HG03342 (cell line): ENCODE measurements around the gene CRTAC1.
A peak's percentile ranks its signal among the peaks of the same experiment; 100 is the strongest.

Source experiments
- ATAC-seq: cut with Tn5 transposase; IDR thresholded peaks from one replicate; pipeline ENCODE4 v1.9.1; 2021; ENCODE audit warnings: mild to moderate bottlenecking, moderate library complexity; ENCODE audit not compliant: unreplicated experiment

Gene CRTAC1

DNA sequence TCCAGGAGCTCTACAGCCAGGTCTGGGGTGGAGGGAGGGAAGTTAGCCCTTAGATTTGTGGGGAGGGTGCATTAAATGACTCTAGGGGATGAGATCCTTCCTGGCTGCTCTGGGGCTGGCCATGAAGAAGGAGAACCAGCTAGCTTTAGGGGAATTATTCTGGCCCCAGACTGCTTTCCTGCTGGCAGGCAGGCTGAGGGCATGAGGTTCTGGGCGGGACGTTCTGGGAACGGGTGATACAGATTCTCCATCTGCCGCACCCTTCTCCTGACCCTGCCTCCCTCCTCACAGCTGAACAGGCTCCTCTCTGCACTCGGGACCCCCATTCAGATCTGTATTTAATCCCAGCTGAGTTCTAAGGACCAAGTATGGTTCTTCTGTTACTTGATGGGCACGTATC, 156.9 kb downstream of the CRTAC1 start:
- no peak for ATAC-seq

- ATAC-seq, result no peak
These were observed 159.4 kb downstream of the CRTAC1 start for GRCh38 chr10:97870990-97871389.

GRCh38 chr10:97869091-97870042, 161.1 kb downstream of the CRTAC1 start:
- peak; percentile 95 for ATAC-seq

DNA sequence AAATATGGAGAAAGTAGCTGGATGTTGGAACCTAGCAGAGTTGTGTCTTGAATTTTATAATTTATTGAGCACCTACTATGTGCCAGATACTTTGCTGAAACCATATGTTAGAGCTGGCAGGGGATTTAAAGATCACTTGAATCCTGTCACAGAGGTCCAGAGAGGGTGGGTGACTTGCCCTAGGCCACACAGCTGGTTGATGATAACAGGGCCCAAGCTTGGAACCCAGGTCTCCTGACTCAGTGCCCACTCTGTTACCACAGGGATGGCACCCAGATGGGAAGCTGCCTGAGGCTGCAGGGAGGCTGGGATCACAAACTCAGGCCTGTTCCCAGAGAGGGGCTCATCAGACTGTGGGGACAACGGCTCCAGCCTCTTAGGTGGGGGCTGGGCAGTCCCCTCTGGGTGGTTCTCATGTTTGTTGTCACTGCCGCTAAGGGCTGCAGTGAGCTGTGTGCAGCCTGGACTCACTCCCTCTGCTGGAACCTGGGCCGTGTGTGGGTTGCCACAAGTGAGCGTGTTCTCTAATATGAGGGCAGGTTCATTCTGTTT, 162.2 kb downstream of the CRTAC1 start:
- ATAC-seq, result no peak

GRCh38 chr10:97867220-97867800, 163.1 kb downstream of the CRTAC1 start:
- no peak for ATAC-seq

GRCh38 chr10:97866524-97867219, 163.7 kb downstream of the CRTAC1 start:
- ATAC-seq, result no peak

- no peak for ATAC-seq
These were observed 164.9 kb downstream of the CRTAC1 start for GRCh38 chr10:97865488-97865887.

DNA sequence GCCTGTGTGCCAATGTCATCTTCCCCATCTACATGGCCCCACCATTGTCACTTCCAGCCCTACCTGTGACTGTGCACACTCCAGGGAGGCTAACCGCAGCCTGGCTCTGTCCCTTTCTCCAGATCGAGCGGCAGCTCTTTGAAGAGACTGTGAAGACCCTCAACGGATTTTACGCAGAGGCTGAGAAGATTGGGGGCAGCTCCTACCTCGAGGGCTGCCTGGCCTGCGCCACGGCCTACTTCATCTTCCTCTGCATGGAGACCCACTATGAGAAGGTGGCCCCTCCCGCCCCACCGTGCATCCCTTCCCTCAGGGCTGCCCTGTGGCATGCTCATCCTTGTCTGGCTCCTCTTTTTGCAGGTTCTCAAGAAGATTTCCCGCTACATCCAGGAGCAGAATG, 166.6 kb downstream of the CRTAC1 start:
- ATAC-seq, result no peak

DNA sequence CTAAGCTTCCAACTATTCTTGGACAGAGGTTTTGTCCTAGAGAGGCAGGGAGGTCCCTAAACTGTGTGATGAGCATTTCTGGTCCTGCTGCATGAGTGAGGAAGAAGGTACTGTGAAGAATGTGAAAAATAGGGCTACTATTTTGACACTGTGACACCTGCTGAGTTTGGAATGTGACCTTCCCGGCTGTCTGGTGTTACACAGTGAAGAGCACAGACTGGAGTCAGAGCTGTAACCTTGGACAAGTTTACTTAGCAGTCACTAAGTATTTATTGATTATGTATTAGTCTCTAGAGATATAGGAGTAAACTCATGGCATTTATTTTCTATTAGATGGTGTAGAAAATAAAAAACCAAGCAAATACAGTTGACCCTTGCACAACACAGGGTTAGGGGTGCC, 168.5 kb downstream of the CRTAC1 start:
- no peak for ATAC-seq

- ATAC-seq, result no peak
These were observed 169.2 kb downstream of the CRTAC1 start for GRCh38 chr10:97861097-97861750.

DNA sequence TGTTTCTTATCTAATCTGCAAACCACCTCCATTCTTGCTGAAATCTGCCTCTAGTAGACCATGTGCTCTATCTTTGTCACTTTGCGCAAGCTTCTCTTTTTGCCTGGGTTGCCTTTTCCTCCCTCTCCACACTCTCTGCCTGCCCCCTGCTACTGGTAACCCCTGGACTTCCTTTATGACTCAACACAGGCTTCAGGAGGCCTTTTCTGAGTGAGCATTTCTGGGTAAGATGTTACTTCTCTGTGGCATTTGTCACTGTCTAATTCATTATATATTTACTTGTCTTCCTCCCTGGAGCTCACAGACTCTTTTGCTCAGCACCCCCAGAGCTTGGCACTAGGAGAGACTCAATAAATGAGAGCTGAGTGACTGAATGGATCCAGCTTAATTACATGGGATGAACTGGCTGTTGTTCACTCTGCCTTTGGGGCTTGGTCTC, 172.4 kb downstream of the CRTAC1 start:
- ATAC-seq, result no peak

- ATAC-seq, result no peak
These were observed 175.7 kb downstream of the CRTAC1 start for GRCh38 chr10:97854743-97855142.

DNA sequence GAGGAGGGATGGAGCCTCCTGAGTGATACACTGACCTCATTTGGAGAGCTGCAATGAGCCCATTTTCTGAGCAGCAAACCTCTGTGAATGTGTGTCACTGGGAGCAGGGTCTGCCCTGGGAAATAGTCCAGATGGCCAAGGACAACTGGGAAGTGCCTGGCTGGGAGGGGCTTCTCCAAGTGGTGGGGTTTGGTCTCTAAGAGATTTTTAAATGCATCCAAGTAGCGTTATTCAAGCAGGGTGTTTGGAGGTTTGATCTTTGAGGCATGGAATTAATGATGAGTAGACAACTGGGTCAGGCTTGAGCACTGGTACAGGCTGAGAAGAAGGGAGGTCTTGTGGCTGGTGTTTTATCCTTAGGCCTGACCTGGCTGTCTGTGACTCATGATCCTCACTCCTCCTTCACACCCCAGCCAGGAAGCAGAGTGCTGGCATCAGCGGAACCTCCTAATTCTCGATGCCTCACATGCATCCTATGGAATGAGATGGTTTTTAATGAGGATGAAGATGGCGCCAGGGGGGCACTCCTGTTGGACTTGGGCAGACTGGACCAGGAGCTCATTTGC, 177.5 kb downstream of the CRTAC1 start:
- no peak for ATAC-seq

DNA sequence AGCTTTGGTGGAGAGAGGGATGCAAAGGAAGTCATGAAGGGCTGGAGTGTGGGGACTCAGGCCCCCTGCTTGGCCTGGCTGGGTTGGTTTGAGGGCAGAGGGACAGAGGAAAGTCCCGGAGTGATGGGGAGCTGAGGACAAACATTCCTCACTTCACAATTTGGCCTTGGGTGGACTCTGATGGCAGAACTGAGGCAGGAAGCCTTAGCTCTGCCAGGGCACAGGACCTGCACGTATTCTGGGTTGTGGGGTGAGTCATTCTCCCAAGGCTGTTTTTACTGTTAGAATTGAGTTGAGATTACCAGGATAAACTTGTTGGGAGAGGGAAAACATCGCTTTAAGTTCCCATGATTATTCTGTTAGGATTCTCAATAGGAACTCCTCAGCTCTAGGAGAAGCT, 178.1 kb downstream of the CRTAC1 start:
- no peak for ATAC-seq

GRCh38 chr10:97851341-97852001, 178.9 kb downstream of the CRTAC1 start:
- ATAC-seq, result no peak

DNA sequence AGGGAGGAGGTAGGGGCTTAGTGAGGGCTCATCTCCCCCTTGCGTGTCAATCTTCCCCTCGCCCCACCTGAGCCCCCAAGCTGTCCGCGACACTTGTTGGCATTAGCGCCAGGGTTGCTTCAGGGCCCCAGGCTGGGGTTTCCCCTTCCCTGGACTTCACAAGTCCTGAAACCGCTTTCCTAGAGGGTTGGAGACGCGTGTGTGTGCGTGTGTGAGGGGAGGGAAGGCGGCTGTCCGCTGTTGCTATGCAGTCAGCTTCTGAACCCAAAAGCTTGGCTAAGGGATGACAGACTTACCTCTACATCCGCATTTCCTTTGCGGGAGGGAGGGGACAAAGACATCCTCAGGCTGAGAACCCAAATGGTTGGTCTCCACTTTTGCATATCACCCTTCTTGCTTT, 180.0 kb downstream of the CRTAC1 start:
- ATAC-seq, result no peak

DNA sequence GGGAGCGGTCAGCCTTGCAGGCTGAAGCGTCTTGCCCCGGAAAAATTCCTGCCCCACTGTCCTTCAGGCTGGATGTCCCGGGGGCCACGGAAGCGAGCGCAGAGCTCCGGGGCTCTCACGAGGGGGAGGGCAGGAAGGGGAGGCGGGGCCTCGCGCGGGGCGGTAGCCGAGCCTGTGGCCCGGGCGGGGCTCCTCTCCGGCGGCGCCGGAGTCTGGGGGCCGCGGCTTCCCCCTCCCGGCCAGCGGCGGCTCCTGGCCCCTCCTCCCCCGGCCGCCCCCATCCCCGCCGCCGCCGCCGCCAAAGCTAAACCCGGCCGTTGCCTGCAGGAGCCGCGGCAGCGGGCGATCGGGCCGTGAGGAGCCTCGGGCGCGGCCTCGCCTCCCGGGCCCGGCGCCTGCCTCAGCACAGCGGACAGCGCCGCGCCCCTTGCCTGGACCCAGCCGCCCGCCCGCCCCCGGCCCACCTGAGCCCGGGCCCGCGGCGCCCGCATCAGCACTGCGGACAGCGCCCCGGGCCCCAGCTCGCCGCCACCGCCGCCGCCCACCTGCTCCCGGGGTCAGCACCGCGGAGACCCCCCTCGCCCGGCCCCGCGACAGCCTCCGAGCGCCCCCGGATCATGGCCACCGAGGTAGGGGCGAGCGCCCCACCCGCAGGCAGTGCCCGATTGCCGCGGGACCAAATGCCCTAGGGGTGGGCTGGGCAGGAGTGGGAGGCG, 180.6 kb downstream of the CRTAC1 start, which contains the start of gene GOLGA7B:
GOLGA7B (plus strand) TSS at position 157 of the 716 bp plus-strand sequence; CDS start at position 618, 461 bp downstream.
- no peak for ATAC-seq

DNA sequence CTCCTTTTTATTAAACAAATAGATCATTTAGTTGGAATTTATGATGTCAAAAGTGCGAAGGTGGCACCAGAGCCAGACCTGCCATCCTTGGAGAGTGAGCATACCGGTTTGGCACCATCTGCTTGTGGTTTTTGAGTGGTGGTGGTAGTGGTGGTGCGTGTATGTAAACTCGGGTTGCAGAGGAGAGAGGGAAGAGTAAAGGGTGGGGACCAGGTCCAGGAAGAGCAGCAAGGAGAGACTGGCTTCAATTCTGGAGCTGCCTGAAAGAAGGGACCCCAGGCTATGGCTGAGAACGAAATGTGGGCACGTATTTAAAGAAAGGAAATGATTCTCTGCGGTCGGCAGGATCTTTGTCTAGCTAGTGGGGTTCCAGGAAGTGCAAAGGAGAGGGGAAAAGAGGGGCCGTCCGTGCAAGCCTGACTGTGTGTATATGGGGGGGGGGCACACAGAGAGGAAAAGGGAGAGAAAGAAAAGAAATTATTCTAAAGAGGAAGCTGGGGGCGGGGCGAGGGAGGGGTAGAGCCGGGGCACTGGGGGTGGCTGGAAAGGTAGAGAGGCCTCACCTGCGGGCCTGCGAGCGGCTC, 181.2 kb downstream of the CRTAC1 start:
- no peak for ATAC-seq

- no peak for ATAC-seq
These were observed 185.7 kb downstream of the CRTAC1 start for GRCh38 chr10:97844678-97845077.
